Ovary (tissue), 9 donors: Measurements from ENCODE around the gene CDK18. TPM values are rescaled to one million over a fixed set of nuclear protein-coding genes. Genes with fewer than 3 reads are reported as not detected.

ENCODE experiments used
- DNase-seq, 5 donors: peaks; one replicate each; pipeline ENCODE4 v3.0.0-alpha.2; 2019 to 2020
- H3K27ac ChIP-seq, 2 donors: fragments of 200-600 bp; one replicate each; pipeline versions ENCODE4 v1.5.1 to v1.8.0; 2019 to 2022
- H3K27me3 ChIP-seq: fragments of 200-600 bp; one replicate; pipeline ENCODE4 v1.8.0; 2022
- H3K36me3 ChIP-seq: fragments of 200-600 bp; sonication (generic); one replicate; pipeline ENCODE4 v1.5.1; 2019
- H3K4me1 ChIP-seq: one replicate; pipeline ENCODE4 v1.8.1; 2013; ENCODE audit warnings: mild to moderate bottlenecking, moderate library complexity; ENCODE audit not compliant: insufficient read depth
- H3K4me3 ChIP-seq: fragments of 200-600 bp; sonication (generic); one replicate; pipeline ENCODE4 v1.5.1; 2017
- H3K9me3 ChIP-seq, 2 donors: fragments of 200-600 bp in 1 of 2; sonication (generic) in 1 of 2; one replicate each; pipeline versions ENCODE4 v1.5.1 to v1.8.1; 2013 to 2019; ENCODE audit warnings: mild to moderate bottlenecking in 1 of 2, moderate library complexity in 1 of 2
- CTCF ChIP-seq, 3 donors: fragments of 450-650 bp in 2 of 3; fragments of 200-600 bp in 1 of 3; IDR thresholded peaks; one replicate each; pipeline versions ENCODE4 v1.5.1 to v1.8.0; 2016 to 2022; ENCODE audit warnings: antibody characterized with exemption in 3 of 3, mild to moderate bottlenecking in 1 of 3
- EP300 ChIP-seq: sonication (generic); formaldehyde crosslinking; IDR thresholded peaks from one replicate; pipeline ENCODE4 v1.6.1; 2017; ENCODE audit warnings: antibody characterized with exemption
- POLR2A ChIP-seq: fragments of 450-650 bp; IDR thresholded peaks from one replicate; pipeline ENCODE4 v1.6.1; 2017; ENCODE audit warnings: antibody characterized with exemption, mild to moderate bottlenecking, moderate library complexity
- WGBS, 3 donors: extraction: QIAGEN DNeasy Blood & Tissue Kit in 1 of 3; methylation state at CpG; one replicate each; pipeline versions ENCODE4 v1.1.5 to v1.1.7; 2013 to 2017; 5-methylcytosine and 5-hydroxymethylcytosine counted together
- intact Hi-C, 4 donors: fragments of 100-400 bp; cut with DNase I; formaldehyde crosslinking; loops; one replicate each; pipeline versions ENCODE4 v1.11.0 to v1.15.1; 2022 to 2023
- polyA plus RNA-seq, 2 donors: library from polyadenylated mRNA; stranded (reverse); fragments of 200-250 nt in 1 of 2; fragments of 350-450 nt in 1 of 2; fragmentation: Illumina TruSeq in 1 of 2; extraction: RNeasy Lipid Tissue Mini Kit (QIAGEN cat#74804) in 1 of 2; gene quantifications; one replicate each; pipeline ENCODE4 v1.2.3, GENCODE V29; 2013 to 2014
- total RNA-seq, 7 donors: library from RNA; depleted of rRNA in 2 of 7; stranded (reverse); fragments of >200 nt in 2 of 7; fragmentation: NEBNext Ultra II Directional in 3 of 7; extraction: Animal tissue kit (Norgen Biotek cat#: 25700) in 3 of 7; gene quantifications; one replicate each; pipeline versions ENCODE4 v1.1.0 to v1.2.4, GENCODE V29; 2016 to 2023
- donor health status: DM: no; HTN: no; CAD: no; lungs with moderate emphysema.
- donor health status: DM: no; HTN: no; CAD: no.
- donor health status: Bipolar disorder and iron deficiency.
- donor health status: DM: yes; HTN: yes; CAD: no.
- donor health status: DM: no; HTN: no; CAD: no.
- donor health status: DM: yes; HTN: yes; CAD: no.

CDK18 gene
- total and polyA plus RNA-seq, 9 donors: 6.3 to 31.5 (median 18.8) TPM

GRCh38 chr1:205474571-205474970 is 29.9 kb upstream of the CDK18 start:
- peaks cover 5% of the 10 kb centered on the region for H3K4me1 ChIP-seq
- no peak overlapping the region for H3K4me3 ChIP-seq
- no peaks in the 10 kb centered on the region for H3K36me3 ChIP-seq
- DNase-seq: no peak
- no peaks in the 10 kb centered on the region for H3K9me3 ChIP-seq
- no peak overlapping the region for H3K27ac ChIP-seq
- 96 to 98% (median 96%) methylated on average over 3 of the region's 3 CpGs for WGBS, 3 donors
- intact Hi-C loops: loop anchor here in 1 of 4 donors (10.0 kb wide), 1 partner anchor 60 kb away; no protein-coding TSS in a partner anchor
- no peak for TF ChIP-seq EP300
- no peak for TF ChIP-seq POLR2A
- no peak for TF ChIP-seq CTCF (IDR thresholded peaks at IDR 0.05)
- H3K27me3 ChIP-seq: no peaks in the 10 kb centered on the region

- TF ChIP-seq CTCF (IDR thresholded peaks at IDR 0.05): no peak
- no peak for TF ChIP-seq EP300
- H3K36me3 ChIP-seq: no peaks in the 10 kb centered on the region
- H3K4me1 ChIP-seq: peaks cover 5% of the 10 kb centered on the region
- DNase-seq: no peak
- 97 to 98% (median 98%) methylated on average over 1 of the region's 1 CpG for WGBS, 3 donors
- no peak overlapping the region for H3K4me3 ChIP-seq
- no peaks in the 10 kb centered on the region for H3K9me3 ChIP-seq
- intact Hi-C loops: loop anchor here in 1 of 4 donors (10.0 kb wide), 1 partner anchor 61 kb away; no protein-coding TSS in a partner anchor
- H3K27me3 ChIP-seq: no peaks in the 10 kb centered on the region
- no peak overlapping the region for H3K27ac ChIP-seq
These were observed 28.6 kb upstream of the CDK18 start for GRCh38 chr1:205475855-205476254.

- no peaks in the 10 kb centered on the region for H3K36me3 ChIP-seq
- DNase-seq: no peak
- TF ChIP-seq POLR2A (no peak), EP300 (no peak), CTCF (IDR thresholded peaks at IDR 0.05) (no peak)
- no peaks in the 10 kb centered on the region for H3K9me3 ChIP-seq
- H3K27me3 ChIP-seq: no peaks in the 10 kb centered on the region
- 87 to 100% (median 94%) methylated on average over 4 of the region's 4 CpGs for WGBS, 3 donors
- H3K4me1 ChIP-seq: peaks cover 5% of the 10 kb centered on the region
- intact Hi-C loops: loop anchor here in 1 of 4 donors (10.0 kb wide), 1 partner anchor 62 kb away; no protein-coding TSS in a partner anchor
- H3K27ac ChIP-seq: no peak overlapping the region
- H3K4me3 ChIP-seq: no peak overlapping the region
These were observed 27.8 kb upstream of the CDK18 start for GRCh38 chr1:205476648-205477047.

DNA sequence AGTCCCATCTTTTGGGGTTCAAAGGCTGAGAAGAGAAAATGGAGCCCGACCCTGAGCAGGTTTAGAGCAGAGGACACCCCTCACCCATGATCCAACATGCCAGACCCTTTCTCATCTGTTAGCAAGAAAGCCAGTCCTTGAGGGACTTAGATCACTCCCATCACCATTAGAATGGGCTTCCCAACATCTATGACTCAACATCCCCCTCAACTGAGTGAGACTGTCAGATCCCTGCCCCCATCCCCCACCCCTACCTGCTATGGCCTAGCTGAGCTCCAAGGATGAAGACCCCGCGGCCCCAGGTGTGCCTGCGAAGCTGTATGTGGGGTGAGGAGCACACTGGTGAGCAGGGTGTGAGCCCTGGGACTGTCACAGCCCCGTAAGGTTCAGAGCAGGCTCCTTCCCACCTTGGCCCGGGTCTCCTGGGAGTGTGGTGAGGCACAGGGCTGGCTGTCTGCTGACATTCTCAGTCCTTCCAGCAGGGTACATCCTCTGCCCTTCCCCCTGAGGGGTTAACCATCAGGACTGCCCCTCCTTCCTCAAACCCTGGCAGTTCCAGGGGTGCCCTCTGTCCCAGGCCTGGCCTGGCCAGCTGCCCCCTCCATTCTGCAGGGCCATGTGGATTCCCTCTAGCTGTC is 27.2 kb upstream of the CDK18 start:
- 69 to 74% (median 73%) methylated on average over 6 of the region's 6 CpGs for WGBS, 3 donors

More for the DNA sequence above, 27.2 kb upstream of the CDK18 start:
- no peak for DNase-seq
- Histone ChIP-seq H3K27ac (no peak overlapping the region), H3K4me1 (peaks cover 5% of the 10 kb centered on the region), H3K27me3 (no peaks in the 10 kb centered on the region), H3K9me3 (no peaks in the 10 kb centered on the region), H3K36me3 (no peaks in the 10 kb centered on the region), H3K4me3 (no peak overlapping the region)
- intact Hi-C loops: loop anchor here in 1 of 4 donors (10.0 kb wide), 1 partner anchor 62 kb away; no protein-coding TSS in a partner anchor
- no peak for TF ChIP-seq POLR2A
- TF ChIP-seq EP300: no peak
- TF ChIP-seq CTCF (IDR thresholded peaks at IDR 0.05): no peak
